Neural cell (in vitro differentiated cells): Measurements from ENCODE around the gene FOXP2. TPM values are rescaled to one million over a fixed set of nuclear protein-coding genes. Genes with fewer than 3 reads are reported as not detected.
"Not testable (repeated sequence)": the region's sequence is repeated elsewhere in the genome, so short reads cannot be mapped to it uniquely, and the experiment has no call there.

ENCODE experiments used
- H2AFZ ChIP-seq: fragments of 200-600, 300-800 bp; sonication (generic), shearing (Covaris generic); 2 replicates; pipeline ENCODE4 v1.6.0; 2014; ENCODE audit warnings: low read depth, mild to moderate bottlenecking, antibody characterized with exemption, low read length, moderate library complexity
- H3F3A ChIP-seq: fragments of 200-600 bp; shearing (Covaris generic); 2 replicates; pipeline ENCODE4 v1.6.1; 2016; ENCODE audit warnings: mild to moderate bottlenecking, moderate library complexity, mixed read lengths, antibody characterized with exemption, low read length; ENCODE audit not compliant: insufficient read depth, poor library complexity, severe bottlenecking
- H3K27ac ChIP-seq: fragments of 200-600, 300-800 bp; sonication (generic), shearing (Covaris generic); 2 replicates; pipeline ENCODE4 v1.5.1; 2014; ENCODE audit warnings: mild to moderate bottlenecking, low read length, moderate library complexity
- H3K27me3 ChIP-seq: fragments of 300-800, 200-600 bp; sonication (generic), shearing (Covaris generic); 2 replicates; pipeline ENCODE4 v1.6.0; 2014; ENCODE audit warnings: mild to moderate bottlenecking, low read depth, low read length, moderate library complexity; ENCODE audit not compliant: insufficient read depth
- H3K36me3 ChIP-seq: fragments of 300-800, 200-600 bp; sonication (generic), shearing (Covaris generic); 2 replicates; pipeline ENCODE4 v1.5.1; 2014; ENCODE audit warnings: mild to moderate bottlenecking, antibody characterized with exemption, low read length, moderate library complexity; ENCODE audit not compliant: insufficient read depth
- H3K4me2 ChIP-seq: fragments of 300-800, 200-600 bp; sonication (generic), shearing (Covaris generic); 2 replicates; pipeline ENCODE4 v1.6.0; 2014; ENCODE audit warnings: mild to moderate bottlenecking, low read length
- H3K4me3 ChIP-seq: fragments of 300-800, 200-600 bp; sonication (generic), shearing (Covaris generic); 2 replicates; pipeline ENCODE4 v1.5.1; 2014; ENCODE audit warnings: mild to moderate bottlenecking, low read length, moderate library complexity
- H3K79me2 ChIP-seq: fragments of 200-600 bp; shearing (Covaris generic); replicated peaks from 2 replicates; pipeline ENCODE4 v1.6.0; 2014; ENCODE audit warnings: mild to moderate bottlenecking, low read length, moderate library complexity; ENCODE audit not compliant: insufficient read depth
- H3K9ac ChIP-seq: fragments of 300-800, 200-600 bp; sonication (generic), shearing (Covaris generic); 2 replicates; pipeline ENCODE4 v1.6.1; 2016; ENCODE audit warnings: mild to moderate bottlenecking, low read length, mixed read lengths
- H3K9me2 ChIP-seq: fragments of 200-600 bp; shearing (Covaris generic); 2 replicates; pipeline ENCODE4 v1.6.1; 2016; ENCODE audit warnings: mild to moderate bottlenecking, low read length, mixed read lengths; ENCODE audit not compliant: insufficient read depth
- H3K9me3 ChIP-seq: fragments of 200-600, 300-800 bp; sonication (generic), shearing (Covaris generic); 2 replicates; pipeline ENCODE4 v1.6.1; 2016; ENCODE audit warnings: mild to moderate bottlenecking, mixed run types, low read length, moderate library complexity, mixed read lengths
- H4K20me1 ChIP-seq: fragments of 200-600 bp; shearing (Covaris generic); 2 replicates; pipeline ENCODE4 v1.6.1; 2016; ENCODE audit warnings: mild to moderate bottlenecking, mixed run types; ENCODE audit not compliant: insufficient read depth
- EP300 ChIP-seq: fragments of 450-650 bp; conservative IDR thresholded peaks from 2 replicates; pipeline ENCODE4 v1.6.1; 2014; ENCODE audit warnings: antibody characterized with exemption, mild to moderate bottlenecking, moderate library complexity; ENCODE audit not compliant: poor library complexity, severe bottlenecking
- EZH2 ChIP-seq: fragments of 200-600, 300-800 bp; shearing (Covaris generic), sonication (generic); IDR thresholded peaks from 2 replicates; pipeline ENCODE4 v1.6.1; 2014; ENCODE audit warnings: antibody characterized with exemption, low read length, borderline replicate concordance, mild to moderate bottlenecking; ENCODE audit not compliant: insufficient read depth, poor library complexity, severe bottlenecking
- MXI1 ChIP-seq: fragments of 450-650 bp; conservative IDR thresholded peaks from 2 replicates; pipeline ENCODE4 v1.6.1; 2014; ENCODE audit warnings: antibody characterized with exemption, mild to moderate bottlenecking; ENCODE audit not compliant: poor library complexity, severe bottlenecking
- POLR2AphosphoS5 ChIP-seq: IDR thresholded peaks from 2 replicates; pipeline ENCODE4 v1.6.1; 2012
- RAD21 ChIP-seq: fragments of 450-650 bp; conservative IDR thresholded peaks from 2 replicates; pipeline ENCODE4 v1.6.1; 2014; ENCODE audit warnings: antibody characterized with exemption, mild to moderate bottlenecking, moderate library complexity
- SMC3 ChIP-seq: fragments of 450-650 bp; conservative IDR thresholded peaks from 2 replicates; pipeline ENCODE4 v1.6.1; 2014; ENCODE audit warnings: antibody characterized with exemption, mild to moderate bottlenecking, moderate library complexity; ENCODE audit not compliant: poor library complexity
- TAF1 ChIP-seq: IDR thresholded peaks from 2 replicates; pipeline ENCODE4 v1.6.1; 2012; ENCODE audit warnings: low read depth
- polyA plus RNA-seq: library from polyadenylated mRNA; depleted of rRNA; stranded (reverse); fragments of >200 nt; gene quantifications from 2 replicates; pipeline ENCODE4 v1.2.3, GENCODE V29; 2014
- TF ChIP-seq, protein P1 (sequence below): IDR thresholded peaks from 2 replicates; pipeline ENCODE4 v1.6.1; 2012; ENCODE audit warnings: borderline replicate concordance
- TF ChIP-seq, protein P2 (sequence below): fragments of 450-650 bp; IDR thresholded peaks from 2 replicates; pipeline ENCODE4 v1.5.1; 2014; ENCODE audit warnings: antibody characterized with exemption, mild to moderate bottlenecking, moderate library complexity; ENCODE audit not compliant: poor library complexity, severe bottlenecking

FOXP2 gene
- polyA plus RNA-seq, 1 donor from 2014 or later: 51.3 TPM

GRCh38 chr7:114488696-114489095 lies 74.1 kb downstream of the FOXP2 start:
- H3K36me3 ChIP-seq: no peaks in the 10 kb centered on the region
- H3K27ac ChIP-seq: no peak overlapping the region
- no peaks in the 10 kb centered on the region for H3F3A ChIP-seq
- TF ChIP-seq, protein P1, sequence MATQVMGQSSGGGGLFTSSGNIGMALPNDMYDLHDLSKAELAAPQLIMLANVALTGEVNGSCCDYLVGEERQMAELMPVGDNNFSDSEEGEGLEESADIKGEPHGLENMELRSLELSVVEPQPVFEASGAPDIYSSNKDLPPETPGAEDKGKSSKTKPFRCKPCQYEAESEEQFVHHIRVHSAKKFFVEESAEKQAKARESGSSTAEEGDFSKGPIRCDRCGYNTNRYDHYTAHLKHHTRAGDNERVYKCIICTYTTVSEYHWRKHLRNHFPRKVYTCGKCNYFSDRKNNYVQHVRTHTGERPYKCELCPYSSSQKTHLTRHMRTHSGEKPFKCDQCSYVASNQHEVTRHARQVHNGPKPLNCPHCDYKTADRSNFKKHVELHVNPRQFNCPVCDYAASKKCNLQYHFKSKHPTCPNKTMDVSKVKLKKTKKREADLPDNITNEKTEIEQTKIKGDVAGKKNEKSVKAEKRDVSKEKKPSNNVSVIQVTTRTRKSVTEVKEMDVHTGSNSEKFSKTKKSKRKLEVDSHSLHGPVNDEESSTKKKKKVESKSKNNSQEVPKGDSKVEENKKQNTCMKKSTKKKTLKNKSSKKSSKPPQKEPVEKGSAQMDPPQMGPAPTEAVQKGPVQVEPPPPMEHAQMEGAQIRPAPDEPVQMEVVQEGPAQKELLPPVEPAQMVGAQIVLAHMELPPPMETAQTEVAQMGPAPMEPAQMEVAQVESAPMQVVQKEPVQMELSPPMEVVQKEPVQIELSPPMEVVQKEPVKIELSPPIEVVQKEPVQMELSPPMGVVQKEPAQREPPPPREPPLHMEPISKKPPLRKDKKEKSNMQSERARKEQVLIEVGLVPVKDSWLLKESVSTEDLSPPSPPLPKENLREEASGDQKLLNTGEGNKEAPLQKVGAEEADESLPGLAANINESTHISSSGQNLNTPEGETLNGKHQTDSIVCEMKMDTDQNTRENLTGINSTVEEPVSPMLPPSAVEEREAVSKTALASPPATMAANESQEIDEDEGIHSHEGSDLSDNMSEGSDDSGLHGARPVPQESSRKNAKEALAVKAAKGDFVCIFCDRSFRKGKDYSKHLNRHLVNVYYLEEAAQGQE: no peak
- no peak for TF ChIP-seq RAD21
- no peak for TF ChIP-seq SMC3
- no peak for TF ChIP-seq MXI1
- TF ChIP-seq, protein P2, sequence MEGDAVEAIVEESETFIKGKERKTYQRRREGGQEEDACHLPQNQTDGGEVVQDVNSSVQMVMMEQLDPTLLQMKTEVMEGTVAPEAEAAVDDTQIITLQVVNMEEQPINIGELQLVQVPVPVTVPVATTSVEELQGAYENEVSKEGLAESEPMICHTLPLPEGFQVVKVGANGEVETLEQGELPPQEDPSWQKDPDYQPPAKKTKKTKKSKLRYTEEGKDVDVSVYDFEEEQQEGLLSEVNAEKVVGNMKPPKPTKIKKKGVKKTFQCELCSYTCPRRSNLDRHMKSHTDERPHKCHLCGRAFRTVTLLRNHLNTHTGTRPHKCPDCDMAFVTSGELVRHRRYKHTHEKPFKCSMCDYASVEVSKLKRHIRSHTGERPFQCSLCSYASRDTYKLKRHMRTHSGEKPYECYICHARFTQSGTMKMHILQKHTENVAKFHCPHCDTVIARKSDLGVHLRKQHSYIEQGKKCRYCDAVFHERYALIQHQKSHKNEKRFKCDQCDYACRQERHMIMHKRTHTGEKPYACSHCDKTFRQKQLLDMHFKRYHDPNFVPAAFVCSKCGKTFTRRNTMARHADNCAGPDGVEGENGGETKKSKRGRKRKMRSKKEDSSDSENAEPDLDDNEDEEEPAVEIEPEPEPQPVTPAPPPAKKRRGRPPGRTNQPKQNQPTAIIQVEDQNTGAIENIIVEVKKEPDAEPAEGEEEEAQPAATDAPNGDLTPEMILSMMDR: no peak
- no peak for TF ChIP-seq EP300
- no peak for TF ChIP-seq TAF1
- no peak for TF ChIP-seq EZH2
- no peak for TF ChIP-seq POLR2AphosphoS5
- H3K79me2 ChIP-seq: no peaks in the 10 kb centered on the region
- no peak overlapping the region for H3K4me2 ChIP-seq
- H3K9me2 ChIP-seq: no peaks in the 10 kb centered on the region
- H3K9me3 ChIP-seq: no peaks in the 10 kb centered on the region
- H3K4me3 ChIP-seq: no peak overlapping the region
- H3K27me3 ChIP-seq: no peaks in the 10 kb centered on the region
- H4K20me1 ChIP-seq: no peaks in the 10 kb centered on the region
- H3K9ac ChIP-seq: no peak overlapping the region
- H2AFZ ChIP-seq: no peak overlapping the region

- H3K9ac ChIP-seq, H3K4me2 ChIP-seq, H3F3A ChIP-seq, H3K27ac ChIP-seq, H3K9me3 ChIP-seq, H3K9me2 ChIP-seq, H2AFZ ChIP-seq, H3K79me2 ChIP-seq, H3K4me3 ChIP-seq, H4K20me1 ChIP-seq, H3K36me3 ChIP-seq, H3K27me3 ChIP-seq: not testable (repeated sequence)
Measured at GRCh38 chr7:114497491-114497890, 82.9 kb downstream of the FOXP2 start.

GRCh38 chr7:114502454-114503254 lies 88.0 kb downstream of the FOXP2 start:
- Histone ChIP-seq H3K79me2 (no peaks in the 10 kb centered on the region), H3K4me3 (no peak overlapping the region), H3K36me3 (no peaks in the 10 kb centered on the region), H4K20me1 (no peaks in the 10 kb centered on the region), H3K9ac (no peak overlapping the region), H3F3A (no peaks in the 10 kb centered on the region), H3K27me3 (no peaks in the 10 kb centered on the region), H3K9me2 (no peaks in the 10 kb centered on the region), H3K27ac (no peak overlapping the region), H3K9me3 (no peaks in the 10 kb centered on the region), H2AFZ (no peak overlapping the region), H3K4me2 (no peak overlapping the region)
- TF ChIP-seq MXI1 (no peak), SMC3 (no peak), EZH2 (no peak), POLR2AphosphoS5 (no peak)
- TF ChIP-seq, protein P2: no peak
- TF ChIP-seq, protein P1: no peak
